Skeletal muscle satellite cell (primary cell): ENCODE measurements around the gene REPS2. TPM values are rescaled to one million over a fixed set of nuclear protein-coding genes. Genes with fewer than 3 reads are reported as not detected.

ENCODE experiments used
- H3K27me3 ChIP-seq: 2 replicates; pipeline ENCODE4 v1.7.0; 2013; ENCODE audit warnings: low read length; ENCODE audit not compliant: control insufficient read depth, insufficient read depth
- H3K36me3 ChIP-seq: 2 replicates; pipeline ENCODE4 v1.7.0; 2013; ENCODE audit warnings: mild to moderate bottlenecking, control low read depth, low read length; ENCODE audit not compliant: insufficient read depth
- H3K4me1 ChIP-seq: 2 replicates; pipeline ENCODE4 v1.7.0; 2013; ENCODE audit warnings: low read length; ENCODE audit not compliant: control insufficient read depth, insufficient read depth
- H3K4me2 ChIP-seq: 2 replicates; pipeline ENCODE4 v1.7.0; 2013; ENCODE audit warnings: mild to moderate bottlenecking, low read length
- H3K4me3 ChIP-seq: 2 replicates; pipeline ENCODE4 v1.7.0; 2013; ENCODE audit warnings: low read length
- H3K9ac ChIP-seq: 2 replicates; pipeline ENCODE4 v1.7.0; 2013; ENCODE audit warnings: mild to moderate bottlenecking, low read depth, low read length, moderate library complexity
- H3K9me3 ChIP-seq: replicated peaks from 2 replicates; pipeline ENCODE4 v1.7.0; 2013; ENCODE audit warnings: mild to moderate bottlenecking, control low read depth, low read length
- total RNA-seq: library from RNA; depleted of rRNA; stranded (reverse); fragments of >200 nt; gene quantifications from 2 replicates; pipeline ENCODE4 v1.2.3, GENCODE V29; 2012; rRNA removed

REPS2 gene
- total RNA-seq = under 0.01 and 0.25 TPM in 2 replicates

DNA sequence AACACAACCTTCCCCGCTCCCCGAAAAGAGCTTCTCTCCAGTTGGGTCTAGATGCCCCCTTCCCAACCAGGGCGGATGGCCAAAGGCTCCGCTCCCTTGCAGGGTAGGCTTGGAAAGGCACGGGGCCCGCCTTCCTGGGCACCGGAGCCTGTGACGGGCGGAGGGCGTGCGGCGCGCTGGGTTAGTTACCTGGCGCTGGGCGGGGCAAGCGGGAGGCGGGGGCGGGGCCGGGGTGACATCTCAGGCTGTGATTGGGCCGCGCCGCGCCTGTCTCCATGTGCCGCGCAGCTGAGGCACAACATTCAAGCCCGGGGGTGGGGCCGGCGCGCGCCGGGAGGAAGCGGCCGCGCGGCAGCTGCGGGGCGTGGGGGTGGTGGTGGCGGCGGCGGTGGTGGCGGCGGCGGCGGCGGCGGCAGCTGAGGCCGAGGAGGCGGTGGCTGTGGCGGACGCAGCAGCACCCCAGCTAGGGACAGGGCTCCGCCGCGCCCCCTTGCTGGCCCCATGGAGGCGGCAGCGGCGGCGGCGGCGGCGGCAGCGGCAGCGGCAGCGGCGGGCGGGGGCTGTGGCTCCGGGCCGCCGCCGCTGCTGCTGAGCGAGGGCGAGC lies at the start of gene REPS2:
Gene REPS2 (plus strand): TSS at position 298 of the 604 bp plus-strand sequence. CDS start 204 bp downstream, at position 502.
- Histone ChIP-seq H3K4me1 (no peaks in the 10 kb centered on the region), H3K9ac (peak within 1 kb of the TSS; percentile 47), H3K9me3 (no peaks in the 10 kb centered on the region), H3K4me3 (peak within 1 kb of the TSS; percentile 69), H3K36me3 (no peaks in the 10 kb centered on the region), H3K4me2 (peak within 1 kb of the TSS; percentile 86), H3K27me3 (peaks cover 22% of the 10 kb centered on the region)

DNA sequence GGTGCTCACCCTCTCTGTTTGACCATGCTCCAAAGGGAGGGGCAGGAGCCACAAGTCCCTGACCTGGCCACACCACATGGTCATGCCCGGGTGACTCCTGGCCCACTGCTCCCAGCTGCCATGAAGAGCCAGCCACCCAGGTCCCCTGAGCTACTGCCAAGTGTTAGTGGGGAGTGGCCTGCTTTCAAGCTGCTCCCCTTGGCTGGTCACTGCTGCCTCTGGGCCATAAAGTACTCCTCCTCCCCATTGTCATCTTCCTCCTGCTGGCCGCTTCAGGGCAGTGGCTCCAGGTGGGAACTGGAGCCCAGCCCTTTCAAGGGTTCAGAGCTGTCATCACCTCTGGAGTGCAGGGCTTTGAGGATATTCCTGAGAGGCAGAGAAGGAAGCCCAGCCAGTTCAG lies 49.0 kb upstream of the REPS2 start:
- H3K27me3 ChIP-seq = peaks cover 44% of the 10 kb centered on the region
- H3K4me1 ChIP-seq = no peaks in the 10 kb centered on the region
- H3K4me3 ChIP-seq = no peak overlapping the region
- H3K36me3 ChIP-seq = no peaks in the 10 kb centered on the region
- no peak overlapping the region for H3K4me2 ChIP-seq
- no peaks in the 10 kb centered on the region for H3K9me3 ChIP-seq
- no peak overlapping the region for H3K9ac ChIP-seq

DNA sequence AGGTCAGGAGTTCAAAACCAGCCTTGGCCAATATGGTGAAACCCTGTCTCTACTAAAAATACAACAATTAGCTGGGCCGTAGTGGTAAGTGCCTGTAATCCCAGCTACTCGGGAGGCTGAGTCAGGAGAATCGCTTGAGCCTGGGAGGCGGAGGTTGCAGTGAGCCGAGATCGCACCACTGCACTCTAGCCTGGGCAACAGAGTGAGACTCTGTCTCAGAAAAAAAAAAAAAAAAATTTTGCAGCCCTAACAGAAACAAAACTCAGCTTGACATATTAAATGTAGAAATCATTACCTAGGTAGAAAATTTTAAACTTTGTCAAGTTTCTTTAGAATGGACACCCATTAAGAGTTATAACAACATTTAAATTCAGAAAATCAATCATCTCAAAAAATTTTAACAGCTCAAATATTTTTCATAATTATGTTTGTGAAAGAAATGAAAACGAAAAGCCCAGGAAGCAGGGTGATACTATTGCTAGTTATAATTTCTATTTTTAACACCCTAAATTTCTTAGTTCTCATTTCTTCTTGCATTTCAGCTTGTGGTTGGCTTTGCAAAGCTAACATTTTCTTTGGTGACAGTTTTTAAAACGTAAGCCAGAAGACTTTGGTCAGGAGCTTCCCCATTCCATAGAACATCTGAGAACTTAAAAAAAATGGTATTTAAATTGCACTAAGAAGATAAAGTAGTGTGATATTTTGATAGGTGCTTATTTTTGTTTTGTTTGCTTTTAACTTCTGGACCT lies 43.0 kb upstream of the REPS2 start:
- no peaks in the 10 kb centered on the region for H3K9me3 ChIP-seq
- no peak overlapping the region for H3K9ac ChIP-seq
- no peak overlapping the region for H3K4me2 ChIP-seq
- H3K27me3 ChIP-seq = peaks cover 37% of the 10 kb centered on the region
- H3K4me1 ChIP-seq = no peaks in the 10 kb centered on the region
- no peaks in the 10 kb centered on the region for H3K36me3 ChIP-seq
- H3K4me3 ChIP-seq = no peak overlapping the region

DNA sequence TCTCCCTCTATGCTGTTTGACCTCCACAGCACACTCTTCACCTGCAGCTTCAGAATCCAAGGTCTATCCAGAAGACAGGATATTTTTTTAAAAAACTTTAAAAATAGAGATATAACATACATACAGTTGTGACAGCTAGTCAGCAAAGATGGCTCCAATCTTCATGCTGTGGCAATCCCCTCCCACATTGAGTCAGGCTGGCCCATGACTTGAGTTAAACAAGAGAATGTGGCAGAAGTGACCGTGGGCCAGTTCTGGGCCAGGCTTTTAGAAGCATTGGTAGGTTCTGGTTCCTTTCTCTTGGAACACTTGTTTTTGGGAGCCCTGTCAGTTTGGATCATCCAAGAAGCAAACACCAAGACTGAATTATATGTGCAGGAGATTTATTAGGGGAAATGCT lies 36.1 kb upstream of the REPS2 start:
- Histone ChIP-seq H3K36me3 (no peaks in the 10 kb centered on the region), H3K9ac (no peak overlapping the region), H3K4me1 (no peaks in the 10 kb centered on the region), H3K4me3 (no peak overlapping the region), H3K27me3 (peaks cover 25% of the 10 kb centered on the region), H3K9me3 (no peaks in the 10 kb centered on the region), H3K4me2 (no peak overlapping the region)

DNA sequence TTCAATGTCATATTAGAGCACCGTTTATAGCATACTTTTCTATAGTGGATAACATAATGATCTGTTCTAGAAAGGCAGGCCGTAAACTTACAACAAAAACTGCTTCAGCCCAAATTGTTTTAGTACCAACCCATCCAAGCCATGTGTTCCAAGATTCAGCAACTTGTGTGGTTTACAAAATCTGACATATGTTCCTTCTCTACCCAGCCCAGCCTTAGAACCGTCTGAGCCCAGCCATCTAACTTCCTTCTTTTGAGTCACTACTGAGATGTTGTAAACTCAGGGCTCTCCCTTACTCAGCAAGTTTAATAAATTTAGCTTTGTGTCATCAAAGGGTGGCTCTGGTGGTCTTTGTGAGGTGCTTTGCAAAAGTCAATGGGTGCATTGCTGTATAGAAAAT lies 32.4 kb upstream of the REPS2 start:
- peaks cover 23% of the 10 kb centered on the region for H3K27me3 ChIP-seq
- no peak overlapping the region for H3K4me3 ChIP-seq
- H3K4me1 ChIP-seq = no peaks in the 10 kb centered on the region
- H3K9me3 ChIP-seq = no peaks in the 10 kb centered on the region
- no peak overlapping the region for H3K4me2 ChIP-seq
- H3K9ac ChIP-seq = no peak overlapping the region
- no peaks in the 10 kb centered on the region for H3K36me3 ChIP-seq

DNA sequence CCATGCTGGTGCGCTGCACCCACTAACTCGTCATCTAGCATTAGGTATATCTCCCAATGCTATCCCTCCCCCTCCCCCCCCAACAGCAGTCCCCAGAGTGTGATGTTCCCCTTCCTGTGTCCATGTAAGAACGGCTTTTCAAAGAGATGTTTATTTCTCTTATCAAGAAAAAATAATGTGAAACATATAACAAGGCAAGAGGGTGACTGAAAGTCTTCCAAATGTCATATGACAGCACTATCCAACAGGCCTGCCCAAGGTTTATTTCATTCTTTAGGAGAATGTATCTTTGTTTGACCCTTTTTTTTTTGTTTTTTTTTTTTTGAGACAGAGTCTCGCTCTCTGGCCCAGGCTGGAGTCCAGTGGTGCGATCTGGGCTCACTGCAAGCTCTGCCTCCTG lies 29.9 kb upstream of the REPS2 start:
- no peak overlapping the region for H3K4me3 ChIP-seq
- H3K9ac ChIP-seq = no peak overlapping the region
- H3K36me3 ChIP-seq = no peaks in the 10 kb centered on the region
- peaks cover 36% of the 10 kb centered on the region for H3K27me3 ChIP-seq
- no peaks in the 10 kb centered on the region for H3K9me3 ChIP-seq
- no peak overlapping the region for H3K4me2 ChIP-seq
- no peaks in the 10 kb centered on the region for H3K4me1 ChIP-seq

DNA sequence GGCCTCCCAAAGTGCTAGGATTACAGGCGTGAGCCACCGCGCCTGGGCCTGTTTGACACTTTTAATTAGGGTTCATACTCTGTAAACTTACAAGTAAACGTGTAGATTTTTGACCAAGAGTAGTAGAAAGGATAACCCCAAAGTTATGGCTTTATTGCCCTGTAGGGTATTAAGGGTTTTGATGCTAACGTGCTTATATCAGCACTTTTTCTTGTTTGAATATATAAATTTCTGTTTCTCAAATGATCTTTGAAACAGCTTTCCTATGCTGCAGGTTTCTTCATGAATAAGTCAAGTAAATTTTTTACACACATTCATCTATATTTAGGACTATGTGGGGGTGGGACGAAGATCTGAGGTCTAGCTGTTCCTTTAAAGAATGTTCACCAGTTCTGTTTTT lies 29.3 kb upstream of the REPS2 start:
- Histone ChIP-seq H3K4me1 (no peaks in the 10 kb centered on the region), H3K9me3 (no peaks in the 10 kb centered on the region), H3K9ac (no peak overlapping the region), H3K36me3 (no peaks in the 10 kb centered on the region), H3K4me2 (no peak overlapping the region), H3K27me3 (peaks cover 36% of the 10 kb centered on the region), H3K4me3 (no peak overlapping the region)

DNA sequence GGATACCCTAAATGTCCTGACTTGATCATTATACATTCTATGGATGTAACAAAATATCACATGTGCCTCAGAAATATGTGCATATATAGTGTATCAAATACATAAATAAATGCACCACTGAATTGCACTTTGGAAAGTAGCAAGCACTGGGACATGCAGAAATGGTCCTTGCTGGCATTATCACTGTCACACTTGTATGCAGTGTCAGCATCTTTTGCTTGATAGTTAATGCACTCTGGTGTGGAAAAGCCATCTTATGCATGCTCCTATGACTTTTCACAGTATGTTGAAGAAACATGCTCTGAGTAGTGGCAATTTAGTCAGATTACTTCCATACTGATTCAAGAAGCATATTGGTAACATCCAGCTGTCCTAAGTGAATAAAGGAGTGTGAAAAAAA lies 27.5 kb upstream of the REPS2 start:
- Histone ChIP-seq H3K9ac (no peak overlapping the region), H3K4me2 (no peak overlapping the region), H3K4me1 (no peaks in the 10 kb centered on the region), H3K36me3 (no peaks in the 10 kb centered on the region), H3K9me3 (no peaks in the 10 kb centered on the region), H3K27me3 (peaks cover 33% of the 10 kb centered on the region), H3K4me3 (no peak overlapping the region)

DNA sequence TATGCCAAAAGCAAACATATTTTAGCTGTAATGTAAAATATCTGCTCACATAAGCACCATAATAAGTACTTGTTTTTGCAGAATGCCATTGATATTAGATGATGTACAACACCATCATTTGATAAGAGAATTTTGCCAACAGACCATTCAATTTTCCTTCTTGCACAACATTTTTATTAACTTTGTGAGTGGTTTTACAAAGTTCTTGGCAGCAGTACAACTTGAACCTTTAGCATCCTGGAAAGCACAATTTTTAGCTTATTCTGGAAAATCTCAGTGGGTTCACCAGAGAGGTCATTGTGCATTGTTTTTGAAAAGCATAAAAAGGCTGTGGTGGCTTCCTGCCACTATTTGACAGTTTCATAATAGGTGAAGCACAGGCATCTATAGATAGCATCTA lies 26.4 kb upstream of the REPS2 start:
- no peaks in the 10 kb centered on the region for H3K9me3 ChIP-seq
- H3K27me3 ChIP-seq = peaks cover 33% of the 10 kb centered on the region
- H3K9ac ChIP-seq = no peak overlapping the region
- no peak overlapping the region for H3K4me2 ChIP-seq
- H3K4me3 ChIP-seq = no peak overlapping the region
- no peaks in the 10 kb centered on the region for H3K4me1 ChIP-seq
- no peaks in the 10 kb centered on the region for H3K36me3 ChIP-seq

DNA sequence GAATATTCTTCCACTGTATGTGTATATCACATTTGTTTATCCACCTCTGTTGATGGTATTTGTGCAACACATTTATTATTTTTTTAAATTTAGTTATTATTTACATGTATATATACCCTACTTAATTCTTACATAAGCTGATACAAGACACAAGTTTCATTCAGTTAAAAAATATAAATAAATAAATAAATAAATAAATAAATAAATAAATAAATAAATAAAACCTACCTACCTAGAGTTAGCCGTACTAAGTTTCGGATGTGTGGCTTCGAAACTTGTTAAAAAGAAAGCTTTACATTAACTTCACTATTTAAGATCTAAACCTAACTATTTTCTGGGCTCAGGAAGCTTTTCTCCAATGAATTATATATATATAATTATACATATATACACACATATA lies 23.3 kb upstream of the REPS2 start:
- Histone ChIP-seq H3K9me3 (no peaks in the 10 kb centered on the region), H3K36me3 (no peaks in the 10 kb centered on the region), H3K4me1 (no peaks in the 10 kb centered on the region), H3K4me2 (no peak overlapping the region), H3K4me3 (no peak overlapping the region), H3K9ac (no peak overlapping the region), H3K27me3 (peaks cover 21% of the 10 kb centered on the region)

DNA sequence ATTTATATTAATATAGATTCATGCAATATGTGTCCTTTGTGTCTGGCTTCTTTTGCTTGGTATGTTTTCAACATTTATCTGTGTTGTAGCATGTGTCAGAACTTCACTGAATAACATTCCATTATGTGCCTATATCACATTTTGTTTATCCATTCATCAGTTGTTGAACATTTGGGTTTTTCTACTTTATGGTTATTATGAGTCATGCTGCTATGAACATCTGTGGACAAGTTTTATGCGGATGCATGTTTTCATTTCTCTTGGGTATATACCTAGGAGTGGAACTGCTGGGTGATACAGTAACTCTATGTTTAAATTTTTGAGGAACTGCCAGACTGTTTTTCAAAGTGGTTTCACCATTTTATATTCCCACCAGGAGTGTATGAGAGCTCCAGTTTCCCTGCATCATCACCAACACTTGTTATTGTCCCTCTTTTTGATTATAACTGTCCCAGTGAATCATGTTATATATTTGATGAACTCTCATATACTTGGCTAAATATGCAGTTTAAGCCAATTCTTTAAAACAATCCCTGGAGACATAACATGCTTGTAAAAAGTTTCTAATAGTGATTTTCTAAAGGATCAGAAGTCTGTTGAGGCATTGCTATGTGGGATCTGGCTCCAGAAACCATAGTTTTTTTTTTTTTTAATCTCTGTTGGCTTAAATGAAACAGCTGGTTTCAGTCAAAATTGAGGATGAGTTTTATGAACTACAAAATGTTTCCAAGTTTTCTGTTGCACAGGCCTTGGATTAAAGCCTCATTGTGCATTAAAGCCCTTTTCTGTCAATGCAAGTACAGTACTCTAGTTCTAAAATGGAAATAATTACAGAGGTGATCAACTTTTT lies 21.6 kb upstream of the REPS2 start:
- H3K9me3 ChIP-seq = no peaks in the 10 kb centered on the region
- no peak overlapping the region for H3K9ac ChIP-seq
- H3K36me3 ChIP-seq = no peaks in the 10 kb centered on the region
- no peak overlapping the region for H3K4me2 ChIP-seq
- no peaks in the 10 kb centered on the region for H3K4me1 ChIP-seq
- H3K27me3 ChIP-seq = peaks cover 14% of the 10 kb centered on the region
- H3K4me3 ChIP-seq = no peak overlapping the region
